ENCODE results near the gene PDF. TPM values are rescaled to one million over a fixed set of nuclear protein-coding genes. Genes with fewer than 3 reads are reported as not detected.
"Not testable (repeated sequence)": the region's sequence is repeated elsewhere in the genome, so short reads cannot be mapped to it uniquely, and the experiment has no call there.

The PDF gene
- total and polyA plus RNA-seq, 2 donors from 2014 or later: 22.4 to 30.8 TPM

DNA sequence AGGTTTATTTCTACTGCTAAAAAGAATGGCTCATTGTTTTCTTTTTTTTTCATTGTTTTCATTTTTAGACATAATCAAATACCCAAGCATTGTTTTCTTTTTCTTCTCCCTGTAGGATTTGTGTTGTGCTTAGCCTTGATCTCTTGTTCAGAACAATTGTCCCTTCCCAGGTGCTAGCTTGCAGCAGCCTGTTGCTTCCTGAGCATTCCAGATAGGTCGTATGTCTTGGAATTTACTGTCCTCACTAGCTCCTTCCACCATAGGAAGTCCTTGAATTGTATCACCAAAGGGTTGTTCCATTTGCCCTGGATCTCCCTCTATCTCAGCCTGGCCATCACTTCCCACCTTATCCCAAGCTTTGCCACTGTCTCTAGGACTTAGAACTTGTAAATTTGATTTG lies 29.2 kb downstream of the PDF start:
- no peak for DNase-seq
- no peaks in the 10 kb centered on the region for H3K9me3 ChIP-seq (ENCODE audit: control insufficient read depth in 2 of 3, insufficient read depth in 1 of 3, low read length in 3 of 3)
- no peak overlapping the region for H3K9ac ChIP-seq (ENCODE audit: low read length in 3 of 3)
- H3K4me3 ChIP-seq (ENCODE audit: low read length in 3 of 3): no peak overlapping the region
- no peak overlapping the region for H3K27ac ChIP-seq (ENCODE audit: low read depth in 2 of 2, low read length in 2 of 2)
- no peaks in the 10 kb centered on the region for H3K4me1 ChIP-seq (ENCODE audit: control insufficient read depth in 2 of 3, insufficient read depth in 2 of 3, low read depth in 1 of 3, low read length in 3 of 3)
- no peaks in the 10 kb centered on the region for H3K27me3 ChIP-seq (ENCODE audit: control insufficient read depth, insufficient read depth, low read length)
- peaks cover 0 to 19% (median 8%) of the 10 kb centered on the region in 3 donors for H3K36me3 ChIP-seq (ENCODE audit: control insufficient read depth in 2 of 3, insufficient read depth in 3 of 3, low read length in 3 of 3)
- no peak for FAIRE-seq
- intact Hi-C loops (cut with DNase I): no loop called here
- TF ChIP-seq, protein P1, sequence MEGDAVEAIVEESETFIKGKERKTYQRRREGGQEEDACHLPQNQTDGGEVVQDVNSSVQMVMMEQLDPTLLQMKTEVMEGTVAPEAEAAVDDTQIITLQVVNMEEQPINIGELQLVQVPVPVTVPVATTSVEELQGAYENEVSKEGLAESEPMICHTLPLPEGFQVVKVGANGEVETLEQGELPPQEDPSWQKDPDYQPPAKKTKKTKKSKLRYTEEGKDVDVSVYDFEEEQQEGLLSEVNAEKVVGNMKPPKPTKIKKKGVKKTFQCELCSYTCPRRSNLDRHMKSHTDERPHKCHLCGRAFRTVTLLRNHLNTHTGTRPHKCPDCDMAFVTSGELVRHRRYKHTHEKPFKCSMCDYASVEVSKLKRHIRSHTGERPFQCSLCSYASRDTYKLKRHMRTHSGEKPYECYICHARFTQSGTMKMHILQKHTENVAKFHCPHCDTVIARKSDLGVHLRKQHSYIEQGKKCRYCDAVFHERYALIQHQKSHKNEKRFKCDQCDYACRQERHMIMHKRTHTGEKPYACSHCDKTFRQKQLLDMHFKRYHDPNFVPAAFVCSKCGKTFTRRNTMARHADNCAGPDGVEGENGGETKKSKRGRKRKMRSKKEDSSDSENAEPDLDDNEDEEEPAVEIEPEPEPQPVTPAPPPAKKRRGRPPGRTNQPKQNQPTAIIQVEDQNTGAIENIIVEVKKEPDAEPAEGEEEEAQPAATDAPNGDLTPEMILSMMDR (IDR thresholded peaks at IDR 0.05; ENCODE audit: borderline replicate concordance, extremely low read depth, insufficient read depth): no peak

DNA sequence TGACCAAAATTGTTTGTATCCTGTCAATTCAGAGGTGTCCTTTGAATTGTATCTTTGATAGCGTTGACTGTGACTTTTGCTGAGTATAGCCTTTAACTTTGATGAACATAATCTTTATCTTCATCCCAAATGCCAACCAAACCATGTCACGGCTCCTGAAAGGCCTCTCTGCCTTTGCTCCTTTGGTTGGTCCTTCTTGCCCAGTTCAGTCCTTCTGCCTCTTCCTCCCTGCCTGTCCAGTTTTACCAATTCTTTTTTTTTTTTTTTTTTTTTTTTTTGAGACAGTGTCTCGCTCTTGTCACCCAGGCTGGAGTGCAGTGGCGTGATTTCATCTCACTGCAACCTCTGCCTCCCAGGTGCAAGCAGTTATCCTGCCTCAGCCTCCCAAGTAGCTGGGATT lies 32.1 kb downstream of the PDF start:
- H3K27me3 ChIP-seq (ENCODE audit: control insufficient read depth, insufficient read depth, low read length): no peaks in the 10 kb centered on the region
- no peak for FAIRE-seq
- H3K9me3 ChIP-seq (ENCODE audit: control insufficient read depth in 2 of 3, insufficient read depth in 1 of 3, low read length in 3 of 3): no peaks in the 10 kb centered on the region
- no peak overlapping the region for H3K4me3 ChIP-seq (ENCODE audit: low read length in 3 of 3)
- TF ChIP-seq, protein P1 (IDR thresholded peaks at IDR 0.05; ENCODE audit: borderline replicate concordance, extremely low read depth, insufficient read depth): no peak
- H3K4me1 ChIP-seq (ENCODE audit: control insufficient read depth in 2 of 3, insufficient read depth in 2 of 3, low read depth in 1 of 3, low read length in 3 of 3): no peaks in the 10 kb centered on the region
- peaks cover 0 to 22% (median 7%) of the 10 kb centered on the region in 3 donors for H3K36me3 ChIP-seq (ENCODE audit: control insufficient read depth in 2 of 3, insufficient read depth in 3 of 3, low read length in 3 of 3)
- H3K27ac ChIP-seq (ENCODE audit: low read depth in 2 of 2, low read length in 2 of 2): no peak overlapping the region
- H3K9ac ChIP-seq (ENCODE audit: low read length in 3 of 3): no peak overlapping the region
- intact Hi-C loops (cut with DNase I): no loop called here
- no peak for DNase-seq

DNA sequence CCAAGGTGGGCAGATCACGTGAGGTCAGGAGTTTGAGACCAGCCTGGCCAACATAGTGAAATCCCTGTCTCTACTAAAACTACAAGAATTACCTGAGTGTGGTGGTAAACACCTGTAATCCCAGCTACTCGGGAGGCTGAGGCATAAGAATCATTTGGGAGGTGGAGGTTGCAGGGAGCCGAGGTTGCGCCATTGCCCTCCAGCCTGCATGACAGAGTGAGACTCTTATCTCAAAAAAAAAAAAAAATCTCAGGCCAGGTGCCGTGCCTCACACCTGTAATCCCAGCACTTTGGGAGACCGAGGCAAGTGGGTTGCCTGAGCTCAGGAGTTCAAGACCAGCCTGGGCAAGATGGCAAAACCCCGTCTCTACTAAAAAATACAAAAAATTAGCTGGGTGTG lies 33.6 kb downstream of the PDF start:
- H3K27me3 ChIP-seq (ENCODE audit: control insufficient read depth, insufficient read depth, low read length); FAIRE-seq; H3K9me3 ChIP-seq (ENCODE audit: control insufficient read depth in 2 of 3, insufficient read depth in 1 of 3, low read length in 3 of 3); intact Hi-C loops (cut with DNase I); H3K4me1 ChIP-seq (ENCODE audit: control insufficient read depth in 2 of 3, insufficient read depth in 2 of 3, low read depth in 1 of 3, low read length in 3 of 3); DNase-seq; H3K9ac ChIP-seq (ENCODE audit: low read length in 3 of 3); H3K4me3 ChIP-seq (ENCODE audit: low read length in 3 of 3); H3K27ac ChIP-seq (ENCODE audit: low read depth in 2 of 2, low read length in 2 of 2): not testable (repeated sequence)
- peaks cover 0 to 22% (median 6%) of the 10 kb centered on the region in 3 donors for H3K36me3 ChIP-seq (ENCODE audit: control insufficient read depth in 2 of 3, insufficient read depth in 3 of 3, low read length in 3 of 3)

DNA sequence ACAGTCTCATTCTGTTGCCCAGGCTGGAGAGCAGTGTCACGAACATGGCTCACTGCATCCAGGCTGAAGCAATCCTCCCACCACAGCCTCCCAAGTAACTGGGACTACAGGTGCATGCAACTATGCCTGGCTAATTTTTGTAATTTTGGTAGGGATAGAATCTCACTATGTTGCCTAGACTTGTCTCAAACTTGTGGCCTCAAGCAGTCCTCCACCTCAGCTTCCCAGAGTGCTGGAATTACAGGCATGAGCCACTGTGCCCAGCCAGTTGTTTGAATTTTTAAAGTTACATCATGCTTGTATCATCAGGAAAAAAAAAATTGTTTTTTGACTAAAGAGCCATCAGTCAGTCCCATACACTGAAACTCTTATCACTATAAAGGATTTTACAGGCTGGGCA lies 36.3 kb downstream of the PDF start:
- H3K9ac ChIP-seq (ENCODE audit: low read length in 3 of 3): no peak overlapping the region
- DNase-seq (no peak), FAIRE-seq (no peak)
- TF ChIP-seq, protein P1 (IDR thresholded peaks at IDR 0.05; ENCODE audit: borderline replicate concordance, extremely low read depth, insufficient read depth): no peak
- H3K27me3 ChIP-seq (ENCODE audit: control insufficient read depth, insufficient read depth, low read length): no peaks in the 10 kb centered on the region
- peaks cover 0 to 3% (median 0%) of the 10 kb centered on the region in 3 donors for H3K36me3 ChIP-seq (ENCODE audit: control insufficient read depth in 2 of 3, insufficient read depth in 3 of 3, low read length in 3 of 3)
- intact Hi-C loops (cut with DNase I): no loop called here
- no peak overlapping the region for H3K27ac ChIP-seq (ENCODE audit: low read depth in 2 of 2, low read length in 2 of 2)
- no peak overlapping the region for H3K4me3 ChIP-seq (ENCODE audit: low read length in 3 of 3)
- no peaks in the 10 kb centered on the region for H3K4me1 ChIP-seq (ENCODE audit: control insufficient read depth in 2 of 3, insufficient read depth in 2 of 3, low read depth in 1 of 3, low read length in 3 of 3)
- H3K9me3 ChIP-seq (ENCODE audit: control insufficient read depth in 2 of 3, insufficient read depth in 1 of 3, low read length in 3 of 3): no peaks in the 10 kb centered on the region
